Activated naive CD4-positive, alpha-beta T cell treated with anti-CD3 and anti-CD28 coated beads, Interleukin-2, amount 50 U/mL, for 24 hours (primary cell): ENCODE data around the gene MARS1.
A peak's percentile ranks its signal among the peaks of the same experiment; 100 is the strongest.

ENCODE experiments used
- H3K27ac Mint-ChIP-seq: one replicate; pipeline ENCODE4 v1.8.0; 2021; ENCODE audit warnings: mild to moderate bottlenecking, mixed read lengths
- H3K27me3 Mint-ChIP-seq: one replicate; pipeline ENCODE4 v1.8.0; 2021; ENCODE audit warnings: mixed read lengths
- H3K36me3 Mint-ChIP-seq: one replicate; pipeline ENCODE4 v1.8.0; 2021; ENCODE audit warnings: mixed read lengths
- H3K4me1 Mint-ChIP-seq: one replicate; pipeline ENCODE4 v1.8.0; 2021; ENCODE audit warnings: mixed read lengths
- H3K4me3 Mint-ChIP-seq: one replicate; pipeline ENCODE4 v1.8.0; 2021; ENCODE audit warnings: mild to moderate bottlenecking, mixed read lengths
- H3K9me3 Mint-ChIP-seq: one replicate; pipeline ENCODE4 v1.8.0; 2021; ENCODE audit warnings: mixed read lengths

The MARS1 gene

DNA sequence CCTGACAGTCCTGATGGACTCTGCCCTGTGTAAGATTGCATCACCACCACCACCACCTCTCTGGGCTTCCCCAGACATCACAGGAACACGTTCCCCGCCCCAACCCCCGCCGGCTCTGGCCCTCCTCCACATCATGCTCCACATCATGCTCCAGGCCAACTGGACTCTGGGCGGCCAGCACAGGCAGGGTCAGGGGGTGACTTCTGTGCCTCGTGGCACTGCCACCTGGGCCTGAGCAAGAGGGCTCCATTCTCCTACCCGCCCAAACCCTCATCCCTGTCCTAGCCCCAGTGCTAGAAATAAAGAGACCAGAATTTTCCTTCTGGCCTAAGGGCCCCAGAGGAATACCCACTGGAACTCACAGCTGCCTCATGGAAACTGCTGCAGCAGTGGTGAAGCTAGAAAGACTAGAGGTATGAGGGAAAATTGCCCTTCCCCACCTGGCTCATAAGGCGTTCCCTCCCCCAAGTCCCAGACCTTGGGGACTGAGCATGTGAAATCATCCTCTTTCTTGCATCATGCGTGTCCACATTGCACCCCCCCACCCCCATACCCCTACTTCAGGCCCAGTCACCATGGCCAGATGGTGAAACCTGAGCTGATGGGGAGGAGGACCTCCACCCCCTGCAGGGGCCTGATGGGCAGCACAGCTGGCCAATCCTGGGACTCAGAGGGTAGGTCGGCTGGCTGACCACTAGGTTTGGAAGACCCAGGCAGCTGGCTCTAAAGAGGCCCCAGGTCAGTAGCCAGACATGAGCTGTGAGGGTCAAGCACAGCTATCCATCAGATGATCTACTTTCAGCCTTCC lies 33.1 kb upstream of the MARS1 start, which contains the start of gene INHBE:
INHBE (plus strand) TSS at position 742 of the 808 bp plus-strand sequence. CDS start 230 bp downstream, outside the sequence.
- Mint-ChIP-seq H3K27ac (peak within 1 kb of the TSS; percentile 35), H3K9me3 (no peaks in the 10 kb centered on the region), H3K4me1 (peaks cover 21% of the 10 kb centered on the region), H3K4me3 (peak within 1 kb of the TSS; percentile 51), H3K36me3 (no peaks in the 10 kb centered on the region), H3K27me3 (no peaks in the 10 kb centered on the region)

DNA sequence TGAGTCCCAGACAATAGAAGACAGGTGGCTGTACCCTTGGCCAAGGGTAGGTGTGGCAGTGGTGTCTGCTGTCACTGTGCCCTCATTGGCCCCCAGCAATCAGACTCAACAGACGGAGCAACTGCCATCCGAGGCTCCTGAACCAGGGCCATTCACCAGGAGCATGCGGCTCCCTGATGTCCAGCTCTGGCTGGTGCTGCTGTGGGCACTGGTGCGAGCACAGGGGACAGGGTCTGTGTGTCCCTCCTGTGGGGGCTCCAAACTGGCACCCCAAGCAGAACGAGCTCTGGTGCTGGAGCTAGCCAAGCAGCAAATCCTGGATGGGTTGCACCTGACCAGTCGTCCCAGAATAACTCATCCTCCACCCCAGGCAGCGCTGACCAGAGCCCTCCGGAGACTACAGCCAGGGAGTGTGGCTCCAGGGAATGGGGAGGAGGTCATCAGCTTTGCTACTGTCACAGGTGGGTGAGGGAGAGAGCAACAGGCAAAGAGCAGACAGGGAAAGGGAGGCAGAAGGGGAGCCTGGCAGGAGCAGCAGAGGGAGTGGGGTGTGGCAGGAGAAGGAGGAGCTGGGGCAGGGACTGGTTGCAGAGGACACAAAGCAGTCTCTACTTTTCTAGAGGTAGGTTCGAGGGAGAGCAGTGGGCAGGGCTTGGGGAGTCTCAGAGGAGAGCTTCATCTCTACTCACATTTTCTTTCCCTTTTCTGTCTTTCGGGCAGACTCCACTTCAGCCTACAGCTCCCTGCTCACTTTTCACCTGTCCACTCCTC lies 32.3 kb upstream of the MARS1 start:
- peak overlapping the region; percentile 35 for H3K27ac Mint-ChIP-seq
- H3K9me3 Mint-ChIP-seq, result no peaks in the 10 kb centered on the region
- H3K4me3 Mint-ChIP-seq, result peak overlapping the region; percentile 51
- H3K4me1 Mint-ChIP-seq, result peaks cover 26% of the 10 kb centered on the region
- H3K27me3 Mint-ChIP-seq, result peaks cover 2% of the 10 kb centered on the region
- H3K36me3 Mint-ChIP-seq, result no peaks in the 10 kb centered on the region

- Mint-ChIP-seq H3K4me3 (peak overlapping the region; percentile 51), H3K27me3 (peaks cover 2% of the 10 kb centered on the region), H3K36me3 (no peaks in the 10 kb centered on the region), H3K4me1 (peaks cover 31% of the 10 kb centered on the region), H3K27ac (peak overlapping the region; percentile 35), H3K9me3 (no peaks in the 10 kb centered on the region)
These were observed 31.6 kb upstream of the MARS1 start for GRCh38 chr12:57456145-57456700.

GRCh38 chr12:57456737-57457490 lies 31.0 kb upstream of the MARS1 start:
- Mint-ChIP-seq H3K4me1 (peaks cover 37% of the 10 kb centered on the region), H3K9me3 (no peaks in the 10 kb centered on the region), H3K36me3 (no peaks in the 10 kb centered on the region), H3K4me3 (no peak overlapping the region), H3K27ac (no peak overlapping the region), H3K27me3 (peaks cover 2% of the 10 kb centered on the region)

GRCh38 chr12:57458665-57459054 lies 29.2 kb upstream of the MARS1 start:
- Mint-ChIP-seq H3K27me3 (peaks cover 2% of the 10 kb centered on the region), H3K4me3 (peak overlapping the region; percentile 93), H3K9me3 (no peaks in the 10 kb centered on the region), H3K27ac (peak overlapping the region; percentile 94), H3K36me3 (no peaks in the 10 kb centered on the region), H3K4me1 (peaks cover 45% of the 10 kb centered on the region)

DNA sequence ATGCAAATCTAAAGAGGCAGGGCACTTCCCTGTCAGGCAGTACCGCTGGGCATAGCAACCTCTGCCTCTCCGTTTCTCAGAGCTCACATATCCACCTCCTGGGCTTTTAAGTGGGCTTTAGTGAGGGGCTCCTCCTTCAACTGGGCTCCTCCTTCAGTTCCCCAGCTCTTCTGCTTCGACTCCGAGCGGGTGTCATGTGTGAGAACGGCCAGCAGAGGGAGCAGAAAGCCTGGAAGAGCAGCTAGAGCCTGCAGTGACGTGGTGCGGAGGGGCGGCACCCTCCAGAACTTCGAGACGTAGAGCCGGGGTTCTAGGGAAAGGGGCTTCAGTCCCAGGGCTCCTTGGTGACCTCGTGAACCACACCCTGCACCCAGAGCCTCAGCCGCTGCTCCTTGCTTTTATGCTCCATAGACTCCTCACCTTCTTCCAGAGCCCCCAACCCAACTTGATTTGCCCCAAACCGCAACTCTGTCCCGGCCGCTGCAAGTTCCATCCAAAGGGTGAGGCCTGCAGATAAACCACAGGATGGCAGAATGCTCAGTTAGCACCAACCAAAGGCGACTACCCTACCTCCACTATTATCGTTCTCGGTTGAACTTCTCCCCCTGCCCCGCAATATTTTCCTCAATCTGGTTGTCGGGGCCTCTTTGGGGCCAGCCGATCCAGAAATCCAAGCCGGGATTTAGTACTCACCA lies 28.7 kb upstream of the MARS1 start:
- peak overlapping the region; percentile 94 for H3K27ac Mint-ChIP-seq
- no peaks in the 10 kb centered on the region for H3K36me3 Mint-ChIP-seq
- H3K4me3 Mint-ChIP-seq, result peak overlapping the region; percentile 93
- H3K4me1 Mint-ChIP-seq, result peaks cover 48% of the 10 kb centered on the region
- H3K9me3 Mint-ChIP-seq, result no peaks in the 10 kb centered on the region
- H3K27me3 Mint-ChIP-seq, result peaks cover 2% of the 10 kb centered on the region

DNA sequence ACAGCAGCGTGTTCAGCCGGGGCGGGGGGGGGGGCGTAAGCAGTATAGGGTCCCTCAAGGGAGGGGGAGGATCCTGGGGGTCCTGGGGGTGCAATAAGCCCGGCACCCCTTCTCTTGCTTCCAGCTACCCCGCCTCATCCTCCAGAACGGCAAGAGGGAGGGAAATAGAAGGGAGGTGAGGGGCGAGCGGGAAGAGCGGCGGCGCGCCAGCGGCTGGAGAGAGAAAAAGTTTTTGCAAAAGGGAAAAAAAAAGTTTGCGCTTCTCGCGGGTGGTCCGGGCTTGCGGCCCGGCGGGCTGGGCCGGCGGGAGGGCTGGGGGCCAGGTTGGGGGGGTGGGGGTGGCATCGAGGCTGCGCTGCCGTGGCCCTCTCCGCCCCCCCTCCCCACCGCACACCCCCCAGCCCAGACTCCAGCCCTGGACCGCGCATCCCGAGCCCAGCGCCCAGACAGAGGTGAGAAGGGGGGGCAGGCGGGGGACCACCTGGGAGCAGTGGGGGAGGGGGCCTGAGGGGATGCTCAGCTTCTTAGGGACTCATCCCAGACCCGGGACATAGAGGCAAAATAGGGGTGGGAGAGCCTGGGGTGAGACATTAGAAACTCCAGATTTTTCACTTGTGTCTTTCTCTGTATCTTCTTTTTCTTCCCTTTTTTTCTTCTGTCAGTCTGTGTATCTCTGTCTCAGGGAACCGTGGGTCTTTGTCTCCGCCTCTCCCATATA lies 28.0 kb upstream of the MARS1 start, which contains the start of gene GLI1:
GLI1 (plus strand) TSS at position 36 of the 718 bp plus-strand sequence. CDS start 3,907 bp downstream, outside the sequence.
- H3K27me3 Mint-ChIP-seq, result peaks cover 2% of the 10 kb centered on the region
- no peaks in the 10 kb centered on the region for H3K36me3 Mint-ChIP-seq
- no peaks in the 10 kb centered on the region for H3K9me3 Mint-ChIP-seq
- peak within 1 kb of the TSS; percentile 93 for H3K4me3 Mint-ChIP-seq
- peak within 1 kb of the TSS; percentile 94 for H3K27ac Mint-ChIP-seq
- peaks cover 48% of the 10 kb centered on the region for H3K4me1 Mint-ChIP-seq

DNA sequence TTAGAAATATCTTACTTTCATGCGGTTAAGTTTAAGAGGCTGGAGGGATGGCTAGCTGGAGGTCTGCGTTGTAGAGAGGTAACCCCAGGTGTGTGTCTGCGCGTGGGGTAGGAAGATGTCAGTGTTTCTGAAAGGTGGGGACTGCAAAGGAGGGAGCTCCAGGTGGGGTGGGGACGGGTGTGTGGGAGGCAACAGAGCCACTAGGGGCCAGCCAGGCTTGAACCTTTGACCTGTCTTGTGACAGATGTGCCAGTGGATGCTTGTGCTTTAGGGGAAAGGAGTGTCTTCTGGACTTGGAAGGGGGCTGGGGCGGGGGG lies 27.4 kb upstream of the MARS1 start:
- Mint-ChIP-seq H3K4me1 (peaks cover 53% of the 10 kb centered on the region), H3K9me3 (no peaks in the 10 kb centered on the region), H3K27ac (no peak overlapping the region), H3K36me3 (no peaks in the 10 kb centered on the region), H3K4me3 (peak overlapping the region; percentile 89), H3K27me3 (peaks cover 2% of the 10 kb centered on the region)

DNA sequence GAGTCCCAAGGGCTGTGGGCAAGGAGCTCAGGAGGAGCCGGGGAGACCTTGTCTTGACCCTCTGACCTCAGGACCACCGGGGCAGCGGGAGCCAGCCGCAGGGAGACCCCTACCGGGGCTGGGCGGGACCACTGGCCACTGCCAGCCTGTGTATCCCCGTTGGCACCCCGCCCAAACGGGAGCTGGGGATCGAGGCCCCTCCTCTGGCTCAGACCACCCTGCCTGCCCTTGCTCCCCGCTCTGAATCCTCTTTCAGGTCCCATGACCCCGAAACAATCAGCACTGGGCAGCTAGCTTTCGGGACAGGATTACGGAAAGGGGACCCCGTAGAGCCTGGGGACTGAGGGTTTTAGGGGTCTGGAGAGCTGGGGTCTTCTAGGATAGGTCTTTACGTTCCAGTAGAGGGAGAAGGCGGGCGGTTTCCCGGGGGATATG lies 27.0 kb upstream of the MARS1 start:
- peak overlapping the region; percentile 97 for H3K4me3 Mint-ChIP-seq
- peaks cover 2% of the 10 kb centered on the region for H3K27me3 Mint-ChIP-seq
- peaks cover 54% of the 10 kb centered on the region for H3K4me1 Mint-ChIP-seq
- no peaks in the 10 kb centered on the region for H3K36me3 Mint-ChIP-seq
- H3K27ac Mint-ChIP-seq, result no peak overlapping the region
- H3K9me3 Mint-ChIP-seq, result no peaks in the 10 kb centered on the region

DNA sequence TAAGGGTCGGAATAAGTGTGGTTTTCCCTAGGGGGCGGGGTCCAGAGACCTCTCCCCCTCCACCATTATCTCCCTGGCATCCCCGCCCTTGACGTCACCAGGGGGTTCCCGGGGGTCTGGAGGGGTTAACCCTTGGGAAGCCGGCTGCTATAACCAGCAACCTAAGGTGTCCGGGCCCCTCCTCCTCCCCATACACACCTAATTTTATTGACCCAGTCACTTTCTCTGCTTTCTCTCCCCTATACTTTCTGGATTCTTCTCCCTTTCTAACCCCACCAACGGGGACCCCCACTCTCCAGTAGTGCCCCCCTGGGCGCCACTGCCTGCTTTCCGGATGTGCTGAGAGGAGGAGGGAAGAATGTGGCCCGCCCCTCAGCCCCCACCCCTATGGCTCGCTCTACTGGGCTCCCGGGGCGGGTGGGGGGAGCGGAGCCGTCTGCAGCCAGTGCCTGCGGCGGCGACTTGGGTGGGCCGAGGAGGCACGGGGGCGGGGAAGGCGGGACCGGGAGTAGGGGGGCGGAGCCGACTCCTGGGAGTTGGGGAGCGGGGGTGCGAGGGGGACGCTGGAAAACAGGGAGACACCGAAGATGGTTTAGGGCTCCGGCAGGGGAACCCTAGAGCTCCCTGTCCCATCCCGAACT lies 26.5 kb upstream of the MARS1 start:
- H3K4me1 Mint-ChIP-seq, result peaks cover 51% of the 10 kb centered on the region
- no peak overlapping the region for H3K27ac Mint-ChIP-seq
- H3K9me3 Mint-ChIP-seq, result no peaks in the 10 kb centered on the region
- H3K36me3 Mint-ChIP-seq, result no peaks in the 10 kb centered on the region
- H3K27me3 Mint-ChIP-seq, result peaks cover 2% of the 10 kb centered on the region
- H3K4me3 Mint-ChIP-seq, result peak overlapping the region; percentile 97

- Mint-ChIP-seq H3K36me3 (no peaks in the 10 kb centered on the region), H3K4me3 (peak overlapping the region; percentile 97), H3K27me3 (peaks cover 2% of the 10 kb centered on the region), H3K9me3 (no peaks in the 10 kb centered on the region), H3K27ac (no peak overlapping the region), H3K4me1 (peaks cover 51% of the 10 kb centered on the region)
These were observed 26.0 kb upstream of the MARS1 start for GRCh38 chr12:57461917-57462250.

- H3K4me3 Mint-ChIP-seq, result peak overlapping the region; percentile 97
These were observed 25.5 kb upstream of the MARS1 start for GRCh38 chr12:57462251-57462911.

GRCh38 chr12:57462912-57463253 lies 25.0 kb upstream of the MARS1 start:
- Mint-ChIP-seq H3K27ac (no peak overlapping the region), H3K4me1 (peaks cover 51% of the 10 kb centered on the region), H3K9me3 (no peaks in the 10 kb centered on the region), H3K36me3 (peaks cover 3% of the 10 kb centered on the region), H3K27me3 (peaks cover 2% of the 10 kb centered on the region), H3K4me3 (peak overlapping the region; percentile 97)

More at GRCh38 chr12:57462251-57462911, 25.5 kb upstream of the MARS1 start:
- peaks cover 3% of the 10 kb centered on the region for H3K36me3 Mint-ChIP-seq
- H3K27me3 Mint-ChIP-seq, result peaks cover 2% of the 10 kb centered on the region
- H3K4me1 Mint-ChIP-seq, result peaks cover 51% of the 10 kb centered on the region
- H3K9me3 Mint-ChIP-seq, result no peaks in the 10 kb centered on the region
- H3K27ac Mint-ChIP-seq, result peak overlapping the region; percentile 56
